Fibroblast of villous mesenchyme (primary cell): ENCODE measurements around the gene CAND2. TPM values are rescaled to one million over a fixed set of nuclear protein-coding genes. Genes with fewer than 3 reads are reported as not detected.

ENCODE experiments used
- DNase-seq: peaks from one replicate; pipeline ENCODE4 v3.0.0-alpha.2; 2010; ENCODE audit warnings: low read depth
- H3K4me3 ChIP-seq: 2 replicates; pipeline ENCODE4 v1.5.1; 2011; ENCODE audit warnings: low read depth, mild to moderate bottlenecking, low read length
- total RNA-seq: library from RNA; depleted of rRNA; stranded (reverse); fragments of >200 nt; gene quantifications from 2 replicates; pipeline ENCODE4 v1.2.3, GENCODE V29; 2012
- TF ChIP-seq, protein P1 (sequence below): IDR thresholded peaks from 2 replicates; pipeline ENCODE4 v1.5.1; 2012; ENCODE audit warnings: low read depth, mild to moderate bottlenecking, low read length; ENCODE audit not compliant: insufficient read depth

The CAND2 gene
- total RNA-seq, 1 donor = 4.7 TPM

DNA sequence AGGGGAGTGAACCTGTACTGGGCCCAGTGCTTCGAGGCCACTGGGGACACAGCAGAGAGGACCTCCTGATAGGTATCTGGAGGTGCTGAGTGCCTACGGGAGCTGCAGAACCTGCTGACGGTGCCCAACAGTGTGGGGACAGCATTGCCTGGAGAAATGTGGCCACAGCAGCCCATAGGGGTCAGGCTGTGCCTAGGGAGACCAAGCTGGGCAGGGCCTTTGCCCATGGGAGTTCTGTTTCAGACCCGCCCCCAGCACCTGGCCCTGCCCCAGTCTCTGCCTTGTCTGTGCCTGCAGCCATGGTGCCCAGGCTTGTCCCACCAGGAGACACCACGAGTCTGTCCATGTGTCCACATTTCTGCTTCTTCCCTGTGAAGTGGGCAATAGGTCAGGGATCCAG is 60.1 kb downstream of the CAND2 start:
- no peak for DNase-seq
- TF ChIP-seq, protein P1, sequence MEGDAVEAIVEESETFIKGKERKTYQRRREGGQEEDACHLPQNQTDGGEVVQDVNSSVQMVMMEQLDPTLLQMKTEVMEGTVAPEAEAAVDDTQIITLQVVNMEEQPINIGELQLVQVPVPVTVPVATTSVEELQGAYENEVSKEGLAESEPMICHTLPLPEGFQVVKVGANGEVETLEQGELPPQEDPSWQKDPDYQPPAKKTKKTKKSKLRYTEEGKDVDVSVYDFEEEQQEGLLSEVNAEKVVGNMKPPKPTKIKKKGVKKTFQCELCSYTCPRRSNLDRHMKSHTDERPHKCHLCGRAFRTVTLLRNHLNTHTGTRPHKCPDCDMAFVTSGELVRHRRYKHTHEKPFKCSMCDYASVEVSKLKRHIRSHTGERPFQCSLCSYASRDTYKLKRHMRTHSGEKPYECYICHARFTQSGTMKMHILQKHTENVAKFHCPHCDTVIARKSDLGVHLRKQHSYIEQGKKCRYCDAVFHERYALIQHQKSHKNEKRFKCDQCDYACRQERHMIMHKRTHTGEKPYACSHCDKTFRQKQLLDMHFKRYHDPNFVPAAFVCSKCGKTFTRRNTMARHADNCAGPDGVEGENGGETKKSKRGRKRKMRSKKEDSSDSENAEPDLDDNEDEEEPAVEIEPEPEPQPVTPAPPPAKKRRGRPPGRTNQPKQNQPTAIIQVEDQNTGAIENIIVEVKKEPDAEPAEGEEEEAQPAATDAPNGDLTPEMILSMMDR = no peak
- H3K4me3 ChIP-seq = no peak overlapping the region

DNA sequence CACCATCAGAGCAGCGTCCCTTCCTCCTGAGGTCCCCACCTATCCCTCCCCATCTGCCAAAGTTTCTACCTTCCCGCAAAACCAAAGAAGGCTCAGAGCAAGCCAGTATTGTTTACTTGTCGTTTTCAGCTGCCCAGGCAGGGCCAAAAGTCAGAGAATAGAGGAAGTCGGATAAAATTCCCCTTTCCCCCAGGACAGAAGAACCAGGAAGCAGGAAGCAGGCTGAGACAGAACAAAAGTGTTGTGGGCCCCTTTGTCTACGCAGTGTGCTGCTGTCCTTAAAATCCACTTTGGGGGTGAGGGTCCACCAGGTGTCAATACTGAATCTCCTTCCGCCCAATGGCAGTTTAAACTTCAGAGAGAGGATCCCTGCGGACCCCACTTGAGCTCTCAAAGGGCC is 63.4 kb downstream of the CAND2 start:
- no peak overlapping the region for H3K4me3 ChIP-seq
- TF ChIP-seq, protein P1 = no peak

DNA sequence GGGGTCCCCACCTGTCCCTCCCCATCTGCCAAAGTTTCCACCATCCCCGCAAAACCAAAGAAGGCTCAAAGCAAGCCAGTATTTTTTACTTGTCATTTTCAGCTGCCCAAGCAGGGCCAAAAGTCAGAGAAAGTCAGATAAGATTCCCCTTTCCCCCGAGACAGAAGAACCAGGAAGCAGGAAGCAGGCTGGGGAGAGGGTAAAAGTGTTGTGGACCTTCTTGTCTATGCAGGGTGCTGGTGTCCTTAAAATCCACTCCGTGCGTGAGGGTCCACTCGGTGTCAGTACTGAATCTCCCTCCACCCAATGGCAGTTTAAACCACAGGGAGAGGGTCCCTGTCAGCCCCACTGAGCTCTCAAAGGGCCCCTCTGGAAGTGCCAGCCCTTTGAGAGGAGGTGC is 65.1 kb downstream of the CAND2 start:
- no peak for DNase-seq
- TF ChIP-seq, protein P1 = no peak
- no peak overlapping the region for H3K4me3 ChIP-seq

More for the DNA sequence above, 63.4 kb downstream of the CAND2 start:
- no peak for DNase-seq

DNA sequence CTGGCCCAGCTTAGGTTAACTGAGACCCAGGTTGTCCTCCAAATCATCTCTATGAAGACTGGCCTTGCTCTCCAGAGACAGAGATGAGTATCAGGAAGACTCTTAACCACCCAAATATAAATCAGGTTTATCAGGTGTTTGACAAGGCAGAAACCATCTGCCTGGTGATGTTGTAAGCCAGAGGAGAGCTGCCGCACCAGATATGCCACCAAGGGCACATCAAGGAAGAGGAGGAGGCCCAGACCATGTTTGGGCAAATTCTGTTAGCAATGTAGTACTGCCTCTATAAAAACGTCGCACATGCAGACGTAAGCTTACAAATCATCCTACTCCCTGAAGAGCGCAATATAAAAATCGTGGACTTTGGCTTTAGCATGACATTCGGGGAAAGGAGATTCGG is 65.9 kb downstream of the CAND2 start:
- TF ChIP-seq, protein P1 = no peak
- no peak for DNase-seq
- no peak overlapping the region for H3K4me3 ChIP-seq

DNA sequence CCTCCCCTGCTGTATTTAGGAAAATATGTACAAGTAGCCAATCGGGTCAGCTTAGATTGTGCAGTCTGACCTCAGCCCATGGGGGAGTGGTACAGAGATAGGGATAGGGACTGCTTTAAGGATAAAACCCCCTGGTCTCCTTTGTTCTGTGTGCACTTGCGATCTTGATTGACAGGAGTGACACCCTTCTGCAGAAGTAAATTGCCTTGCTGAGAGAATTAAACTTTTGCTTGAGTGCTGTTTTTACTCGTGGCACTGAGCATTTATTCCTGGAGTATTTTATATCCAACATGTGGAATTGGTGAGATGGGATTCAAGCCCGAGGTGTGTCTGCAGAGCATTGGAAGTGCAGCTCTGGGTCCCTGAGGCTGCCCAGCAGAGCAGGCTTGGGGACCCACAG is 68.8 kb downstream of the CAND2 start:
- H3K4me3 ChIP-seq = no peak overlapping the region
- DNase-seq = no peak
- TF ChIP-seq, protein P1 = no peak

DNA sequence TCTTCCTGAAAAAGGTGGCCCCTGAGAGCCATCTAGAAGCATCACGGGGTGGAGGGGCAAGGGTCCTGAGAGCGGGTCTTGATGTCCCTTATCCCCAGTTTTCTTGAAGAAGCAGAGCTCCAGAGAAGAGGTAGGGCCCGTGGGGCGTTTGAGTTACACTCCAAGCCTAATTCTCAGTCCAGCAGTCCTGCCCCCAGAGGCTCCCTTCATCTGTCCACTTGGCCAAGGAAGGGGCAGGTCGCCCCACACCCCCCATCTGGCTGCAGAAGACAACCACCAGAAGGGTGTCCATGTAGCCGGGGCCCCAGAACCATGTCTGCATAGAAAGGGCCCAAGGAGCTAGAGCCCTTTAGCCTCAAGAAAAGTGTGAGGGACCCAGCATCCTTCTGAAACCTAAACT is 70.4 kb downstream of the CAND2 start:
- no peak overlapping the region for H3K4me3 ChIP-seq
- no peak for DNase-seq
- TF ChIP-seq, protein P1 = no peak
